K562 (cell line): Measurements from ENCODE around the gene F2. TPM values are rescaled to one million over a fixed set of nuclear protein-coding genes. Genes with fewer than 3 reads are reported as not detected.
A peak's percentile ranks its signal among the peaks of the same experiment; 100 is the strongest.

Source experiments
- CHD1 ChIP-seq: fragments of 200-600 bp; sonication (generic); IDR thresholded peaks from one replicate; pipeline ENCODE4 v1.6.1; 2012; ENCODE audit warnings: mild to moderate bottlenecking, moderate library complexity, low read length, inconsistent platforms
- COPS2 ChIP-seq: fragments of 450-650 bp; conservative IDR thresholded peaks from 2 replicates; pipeline ENCODE4 v1.6.1; 2016; ENCODE audit warnings: mild to moderate bottlenecking, moderate library complexity
- FOXA3 ChIP-seq, 2 experiments: fragments of 450-650 bp in 1 of 2; sonication (generic) in 1 of 2; formaldehyde crosslinking; IDR thresholded peaks in 1 of 2; conservative IDR thresholded peaks in 1 of 2; 2 replicates each; pipeline versions ENCODE4 v1.4.0 to v1.8.0; 2020 to 2022; ENCODE audit warnings: mild to moderate bottlenecking in 2 of 2, missing genetic modification reagents in 1 of 2
- HES1 ChIP-seq: fragments of 450-650 bp; IDR thresholded peaks from 2 replicates; pipeline ENCODE4 v1.6.1; 2016; ENCODE audit warnings: low read depth, mild to moderate bottlenecking, moderate library complexity
- JUND ChIP-seq, 2 experiments: IDR thresholded peaks; 2 replicates in 1 of 2; 3 replicates in 1 of 2; pipeline ENCODE4 v1.6.1; 2011; ENCODE audit warnings: borderline replicate concordance in 2 of 2, low read depth in 2 of 2, low read length in 2 of 2, improper control_type of control experiment in 1 of 2, missing biosample characterization in 1 of 2, missing genetic modification characterization in 1 of 2, missing genetic modification reagents in 1 of 2
- KLF1 ChIP-seq: fragments of 450-650 bp; IDR thresholded peaks from 2 replicates; pipeline ENCODE4 v1.6.1; 2016; ENCODE audit warnings: missing genetic modification characterization, missing compliant biosample characterization
- MIER1 ChIP-seq: fragments of 450-650 bp; IDR thresholded peaks from 2 replicates; pipeline ENCODE4 v1.6.1; 2016; ENCODE audit warnings: antibody characterized with exemption, mild to moderate bottlenecking, low read depth
- POLR2AphosphoS5 ChIP-seq: IDR thresholded peaks from 2 replicates; pipeline ENCODE4 v1.6.1; 2011; ENCODE audit warnings: mild to moderate bottlenecking, low read depth, low read length, moderate library complexity; ENCODE audit not compliant: control insufficient read depth, insufficient read depth
- PPARD ChIP-seq: fragments of 250-450 bp; sonication (Bioruptor Pico); IDR thresholded peaks from 2 replicates; pipeline ENCODE4 v1.8.0; 2022; ENCODE audit warnings: inconsistent platforms, mild to moderate bottlenecking, moderate library complexity
- TEAD1 ChIP-seq, 2 experiments: fragments of 450-650 bp in 1 of 2; sonication (generic) in 1 of 2; formaldehyde crosslinking; IDR thresholded peaks; 2 replicates each; pipeline versions ENCODE4 v1.4.0 to v1.8.0; 2020 to 2022; ENCODE audit warnings: mild to moderate bottlenecking in 2 of 2, missing genetic modification reagents in 1 of 2
- TOE1 ChIP-seq, 2 experiments: fragments of 450-650 bp in 1 of 2; sonication (generic) in 1 of 2; formaldehyde crosslinking in 1 of 2; IDR thresholded peaks; 2 replicates each; pipeline versions ENCODE4 v1.7.1 to v1.8.0; 2016 to 2022; ENCODE audit warnings: borderline replicate concordance in 2 of 2, mild to moderate bottlenecking in 2 of 2, antibody characterized with exemption in 1 of 2, inconsistent platforms in 1 of 2, low read depth in 1 of 2, missing genetic modification reagents in 1 of 2, moderate library complexity in 1 of 2
- polyA plus RNA-seq, 8 experiments: library from polyadenylated mRNA; depleted of rRNA in 4 of 8; stranded (reverse) in 5 of 8; unstranded in 3 of 8; fragments of >200 nt; fragmentation: Nextera tagmentation in 2 of 8; fragmentation: Illumina TruSeq in 1 of 8; extraction: Ambion mirVana in 2 of 8; extraction: Trizol in 1 of 8; gene quantifications; 2 replicates each; pipeline versions ENCODE4 v1.2.1 to v1.2.3, GENCODE V29; 2011 to 2014; ENCODE audit warnings: inconsistent platforms in 1 of 8, missing spikeins in 1 of 8
- total RNA-seq, 7 experiments: library from RNA; depleted of rRNA in 6 of 7; stranded (reverse); fragments of >200 nt in 6 of 7; fragmentation: Illumina TruSeq in 2 of 7; extraction: Trizol in 2 of 7; gene quantifications; 2 replicates each; pipeline versions ENCODE4 v1.2.1 to v1.2.3, GENCODE V29; 2011 to 2021; ENCODE audit warnings: low replicate concordance in 1 of 7
- TF ChIP-seq, protein P1 (sequence below), 3 experiments: fragments of 200-800 bp in 1 of 3; sonication (Bioruptor generic) in 1 of 3; sonication (generic) in 1 of 3; formaldehyde crosslinking in 1 of 3; IDR thresholded peaks; 2 replicates each; pipeline versions ENCODE4 v1.6.1 to v1.8.0; 2016 to 2022; ENCODE audit warnings: mild to moderate bottlenecking in 2 of 3, missing compliant biosample characterization in 2 of 3, missing genetic modification characterization in 2 of 3, missing genetic modification reagents in 1 of 3
- TF ChIP-seq, protein P2 (sequence below): sonication (generic); formaldehyde crosslinking; IDR thresholded peaks from 2 replicates; pipeline ENCODE4 v1.9.0; 2022; ENCODE audit warnings: mild to moderate bottlenecking, missing genetic modification reagents
- TF ChIP-seq, protein P3 (sequence below): fragments of 450-650 bp; IDR thresholded peaks from 2 replicates; pipeline ENCODE4 v1.6.1; 2018; ENCODE audit not compliant: partially characterized antibody

F2 gene
- total and polyA plus RNA-seq, 9 of the 15 experiments (the other 6 are each of a cell fraction or from before 2014, with no cell fraction given) = 0.16 TPM; not detected in 8

- TF ChIP-seq KLF1 (tag) (peak; percentile 99), MIER1 (peak; percentile 80), HES1 (peak; percentile 40; the same call in 1 of the 2 replicates), PPARD (CRISPR knock-in tag) (no peak), JUND (IDR thresholded peaks at IDR 0.05; ENCODE audit: borderline replicate concordance, low read depth, low read length) (peak; percentile 63), JUND (tag; IDR thresholded peaks at IDR 0.05; ENCODE audit: borderline replicate concordance, low read depth, low read length) (peak; percentile 73; the same call in 2 of the 3 replicates), TOE1 (IDR thresholded peaks at IDR 0.05; ENCODE audit: borderline replicate concordance) (peak; percentile 96), TOE1 (CRISPR knock-in tag; IDR thresholded peaks at IDR 0.05; ENCODE audit: borderline replicate concordance, low read depth) (no peak), CHD1 (peak; percentile 40), TEAD1 (CRISPR knock-in tag; IDR thresholded peaks at IDR 0.05) (peak; percentile 87 to 94), POLR2AphosphoS5 (peak; percentile 87), FOXA3 (CRISPR knock-in tag; conservative IDR thresholded peaks at IDR 0.05 in 1 of 2, IDR thresholded peaks at IDR 0.05 in 1 of 2) (peak; percentile 86 to 96), COPS2 (no peak)
- TF ChIP-seq, protein P1, sequence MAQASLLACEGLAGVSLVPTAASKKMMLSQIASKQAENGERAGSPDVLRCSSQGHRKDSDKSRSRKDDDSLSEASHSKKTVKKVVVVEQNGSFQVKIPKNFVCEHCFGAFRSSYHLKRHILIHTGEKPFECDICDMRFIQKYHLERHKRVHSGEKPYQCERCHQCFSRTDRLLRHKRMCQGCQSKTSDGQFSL (CRISPR knock-in tag; IDR thresholded peaks at IDR 0.05) = 0 out of 2 replicates have a peak, but pooled peaks have one; percentile 26
- TF ChIP-seq, protein P1 (tag; IDR thresholded peaks at IDR 0.05) = no peak
- TF ChIP-seq, protein P2, sequence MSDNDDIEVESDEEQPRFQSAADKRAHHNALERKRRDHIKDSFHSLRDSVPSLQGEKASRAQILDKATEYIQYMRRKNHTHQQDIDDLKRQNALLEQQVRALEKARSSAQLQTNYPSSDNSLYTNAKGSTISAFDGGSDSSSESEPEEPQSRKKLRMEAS (CRISPR knock-in tag) = peak; percentile 58
- TF ChIP-seq, protein P3, sequence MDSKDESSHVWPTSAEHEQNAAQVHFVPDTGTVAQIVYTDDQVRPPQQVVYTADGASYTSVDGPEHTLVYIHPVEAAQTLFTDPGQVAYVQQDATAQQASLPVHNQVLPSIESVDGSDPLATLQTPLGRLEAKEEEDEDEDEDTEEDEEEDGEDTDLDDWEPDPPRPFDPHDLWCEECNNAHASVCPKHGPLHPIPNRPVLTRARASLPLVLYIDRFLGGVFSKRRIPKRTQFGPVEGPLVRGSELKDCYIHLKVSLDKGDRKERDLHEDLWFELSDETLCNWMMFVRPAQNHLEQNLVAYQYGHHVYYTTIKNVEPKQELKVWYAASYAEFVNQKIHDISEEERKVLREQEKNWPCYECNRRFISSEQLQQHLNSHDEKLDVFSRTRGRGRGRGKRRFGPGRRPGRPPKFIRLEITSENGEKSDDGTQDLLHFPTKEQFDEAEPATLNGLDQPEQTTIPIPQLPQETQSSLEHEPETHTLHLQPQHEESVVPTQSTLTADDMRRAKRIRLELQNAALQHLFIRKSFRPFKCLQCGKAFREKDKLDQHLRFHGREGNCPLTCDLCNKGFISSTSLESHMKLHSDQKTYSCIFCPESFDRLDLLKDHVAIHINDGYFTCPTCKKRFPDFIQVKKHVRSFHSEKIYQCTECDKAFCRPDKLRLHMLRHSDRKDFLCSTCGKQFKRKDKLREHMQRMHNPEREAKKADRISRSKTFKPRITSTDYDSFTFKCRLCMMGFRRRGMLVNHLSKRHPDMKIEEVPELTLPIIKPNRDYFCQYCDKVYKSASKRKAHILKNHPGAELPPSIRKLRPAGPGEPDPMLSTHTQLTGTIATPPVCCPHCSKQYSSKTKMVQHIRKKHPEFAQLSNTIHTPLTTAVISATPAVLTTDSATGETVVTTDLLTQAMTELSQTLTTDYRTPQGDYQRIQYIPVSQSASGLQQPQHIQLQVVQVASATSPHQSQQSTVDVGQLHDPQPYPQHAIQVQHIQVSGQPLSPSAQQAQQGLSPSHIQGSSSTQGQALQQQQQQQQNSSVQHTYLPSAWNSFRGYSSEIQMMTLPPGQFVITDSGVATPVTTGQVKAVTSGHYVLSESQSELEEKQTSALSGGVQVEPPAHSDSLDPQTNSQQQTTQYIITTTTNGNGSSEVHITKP = peak; percentile 32
Observed at GRCh38 chr11:46700241-46701077, 18.6 kb upstream of the F2 start, which contains the start of the genes ARHGAP1 and ZNF408 (continued).
